NCI-H2171 treated with DMSO at 0.1 percent for 48 hours (cell line): ENCODE results near the gene ATP10A.

Experiments used
- DNase-seq: peaks from one replicate; lab custom pipeline; 2025; lab: John Stamatoyannopoulos, UW

The ATP10A gene, protein sequence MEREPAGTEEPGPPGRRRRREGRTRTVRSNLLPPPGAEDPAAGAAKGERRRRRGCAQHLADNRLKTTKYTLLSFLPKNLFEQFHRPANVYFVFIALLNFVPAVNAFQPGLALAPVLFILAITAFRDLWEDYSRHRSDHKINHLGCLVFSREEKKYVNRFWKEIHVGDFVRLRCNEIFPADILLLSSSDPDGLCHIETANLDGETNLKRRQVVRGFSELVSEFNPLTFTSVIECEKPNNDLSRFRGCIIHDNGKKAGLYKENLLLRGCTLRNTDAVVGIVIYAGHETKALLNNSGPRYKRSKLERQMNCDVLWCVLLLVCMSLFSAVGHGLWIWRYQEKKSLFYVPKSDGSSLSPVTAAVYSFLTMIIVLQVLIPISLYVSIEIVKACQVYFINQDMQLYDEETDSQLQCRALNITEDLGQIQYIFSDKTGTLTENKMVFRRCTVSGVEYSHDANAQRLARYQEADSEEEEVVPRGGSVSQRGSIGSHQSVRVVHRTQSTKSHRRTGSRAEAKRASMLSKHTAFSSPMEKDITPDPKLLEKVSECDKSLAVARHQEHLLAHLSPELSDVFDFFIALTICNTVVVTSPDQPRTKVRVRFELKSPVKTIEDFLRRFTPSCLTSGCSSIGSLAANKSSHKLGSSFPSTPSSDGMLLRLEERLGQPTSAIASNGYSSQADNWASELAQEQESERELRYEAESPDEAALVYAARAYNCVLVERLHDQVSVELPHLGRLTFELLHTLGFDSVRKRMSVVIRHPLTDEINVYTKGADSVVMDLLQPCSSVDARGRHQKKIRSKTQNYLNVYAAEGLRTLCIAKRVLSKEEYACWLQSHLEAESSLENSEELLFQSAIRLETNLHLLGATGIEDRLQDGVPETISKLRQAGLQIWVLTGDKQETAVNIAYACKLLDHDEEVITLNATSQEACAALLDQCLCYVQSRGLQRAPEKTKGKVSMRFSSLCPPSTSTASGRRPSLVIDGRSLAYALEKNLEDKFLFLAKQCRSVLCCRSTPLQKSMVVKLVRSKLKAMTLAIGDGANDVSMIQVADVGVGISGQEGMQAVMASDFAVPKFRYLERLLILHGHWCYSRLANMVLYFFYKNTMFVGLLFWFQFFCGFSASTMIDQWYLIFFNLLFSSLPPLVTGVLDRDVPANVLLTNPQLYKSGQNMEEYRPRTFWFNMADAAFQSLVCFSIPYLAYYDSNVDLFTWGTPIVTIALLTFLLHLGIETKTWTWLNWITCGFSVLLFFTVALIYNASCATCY (N-terminal part only)

GRCh38 chr15:25863111-25863967, at the start of gene ATP10A:
Gene ATP10A (minus strand): TSS chr15:25863327. CDS start chr15:25863096, 231 bp downstream.
- DNase-seq = no peak

GRCh38 chr15:25912035-25912434, 48.9 kb upstream of the ATP10A start:
- DNase-seq = no peak

DNA sequence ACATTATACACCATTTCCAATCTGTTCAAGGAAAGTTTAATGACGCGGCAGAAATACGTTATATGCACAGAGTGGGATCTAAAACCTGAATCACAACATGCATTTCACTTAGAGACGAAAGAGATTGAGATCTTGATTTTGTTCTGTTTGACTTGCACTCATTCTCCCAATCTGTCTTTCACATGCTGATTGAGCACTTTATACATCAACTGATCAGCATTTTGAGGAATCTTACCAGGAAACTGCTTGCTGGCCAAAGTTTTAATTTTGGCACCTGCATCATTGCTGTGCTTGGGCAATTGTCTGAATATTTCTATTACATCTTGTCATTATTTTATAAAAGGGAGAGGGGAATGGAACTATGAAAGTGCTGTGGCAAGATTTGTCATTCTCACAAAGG, 47.7 kb upstream of the ATP10A start:
- DNase-seq = no peak

- no peak for DNase-seq
These were observed 46.7 kb upstream of the ATP10A start for GRCh38 chr15:25909806-25910205.

- DNase-seq = no peak
These were observed 46.2 kb upstream of the ATP10A start for GRCh38 chr15:25909325-25909724.

GRCh38 chr15:25905140-25905539, 42.0 kb upstream of the ATP10A start:
- no peak for DNase-seq

DNA sequence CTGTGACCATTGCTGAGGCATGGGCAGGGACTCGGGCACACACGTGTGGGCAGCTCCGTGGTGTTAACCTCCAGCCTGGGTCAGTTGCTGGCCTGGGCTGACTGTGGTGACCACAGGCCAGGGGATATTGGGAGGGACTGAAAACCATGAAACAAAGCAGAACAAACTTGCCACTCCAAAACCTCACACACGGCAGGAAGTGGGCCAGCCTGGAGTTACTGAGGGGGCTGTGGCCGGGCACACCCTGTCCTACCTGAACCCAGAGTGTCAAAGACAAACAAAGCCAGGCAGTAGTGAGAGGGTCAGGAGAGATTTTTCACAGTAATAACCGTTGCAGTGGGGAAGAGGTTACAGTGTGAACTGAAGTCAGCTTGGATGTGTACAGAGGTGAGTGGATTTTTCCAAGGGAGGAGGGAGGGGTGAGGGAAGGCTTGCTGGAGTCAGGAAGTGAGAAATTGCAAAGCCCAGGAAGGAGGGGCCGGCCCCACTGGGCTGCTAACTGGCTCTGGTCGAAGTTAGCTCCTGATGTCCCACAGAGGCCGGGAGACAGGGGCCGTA, 40.0 kb upstream of the ATP10A start:
- DNase-seq = no peak

- no peak for DNase-seq
These were observed 38.9 kb upstream of the ATP10A start for GRCh38 chr15:25901811-25902605.

DNA sequence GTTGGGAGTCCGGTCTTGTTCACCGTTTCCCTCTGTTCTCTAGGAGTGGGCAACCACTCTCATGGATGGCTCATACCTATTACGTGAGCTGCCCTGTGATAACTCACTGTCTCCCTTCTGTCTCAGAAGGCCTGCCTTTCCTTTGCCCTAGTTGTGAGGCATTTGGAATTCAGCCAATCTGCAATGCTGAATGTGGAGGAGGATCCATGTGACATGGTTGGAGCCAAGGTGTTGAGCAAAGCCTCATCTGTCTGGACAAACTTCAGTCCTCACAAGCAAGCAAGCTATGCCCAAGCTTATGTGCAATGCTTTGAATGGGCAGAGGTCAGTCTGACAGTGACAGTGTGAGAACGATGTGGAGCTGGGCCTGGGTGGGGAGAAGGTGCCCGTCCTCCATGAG, 37.8 kb upstream of the ATP10A start:
- no peak for DNase-seq

- DNase-seq = no peak
These were observed 37.3 kb upstream of the ATP10A start for GRCh38 chr15:25900431-25900830.

DNA sequence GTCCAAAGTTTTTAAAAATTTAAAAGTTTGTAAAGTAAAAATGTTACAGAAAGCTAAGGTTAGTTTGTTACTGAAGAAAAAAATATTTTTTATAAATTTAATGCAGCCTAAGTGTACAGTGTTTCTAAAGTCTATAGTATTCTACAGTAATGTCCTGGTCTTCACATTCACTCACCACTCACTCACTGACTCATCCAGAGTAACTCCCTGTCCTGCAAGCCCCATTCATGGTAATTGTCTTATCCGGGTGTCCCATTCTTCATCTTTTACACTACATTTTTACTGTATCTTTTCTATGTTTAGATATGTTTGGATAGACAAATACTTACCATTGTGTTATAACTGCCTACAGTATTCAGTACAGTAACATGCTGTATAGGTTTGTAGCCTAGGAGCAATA, 36.7 kb upstream of the ATP10A start:
- no peak for DNase-seq

DNA sequence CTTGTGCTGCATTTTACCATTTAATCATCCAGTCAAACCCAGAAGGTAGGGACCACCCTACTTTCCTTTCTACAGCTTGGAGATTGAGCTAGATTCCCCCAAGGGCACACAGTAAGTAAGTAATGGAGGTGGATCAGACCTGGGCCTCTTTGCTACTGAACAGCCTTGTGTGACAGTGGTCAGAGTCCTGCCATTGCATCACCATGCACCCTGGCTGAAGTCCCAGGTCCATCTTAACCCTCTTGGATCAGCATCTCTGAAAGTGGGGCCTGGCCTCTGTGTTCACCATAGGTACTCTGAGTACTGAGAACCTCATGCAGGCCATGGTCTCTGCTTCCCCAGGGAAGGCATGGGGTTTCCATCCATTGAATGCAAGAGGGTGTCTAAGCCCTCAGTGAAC, 34.5 kb upstream of the ATP10A start:
- DNase-seq = no peak

- DNase-seq = no peak
These were observed 31.3 kb upstream of the ATP10A start for GRCh38 chr15:25894371-25894902.

- no peak for DNase-seq
These were observed 30.5 kb upstream of the ATP10A start for GRCh38 chr15:25893596-25893995.

GRCh38 chr15:25892126-25892525, 29.0 kb upstream of the ATP10A start:
- no peak for DNase-seq

- no peak for DNase-seq
These were observed 28.0 kb upstream of the ATP10A start for GRCh38 chr15:25891081-25891480.

GRCh38 chr15:25890529-25890928, 27.4 kb upstream of the ATP10A start:
- no peak for DNase-seq

GRCh38 chr15:25887870-25888269, 24.7 kb upstream of the ATP10A start:
- no peak for DNase-seq

- DNase-seq = no peak
These were observed 23.5 kb upstream of the ATP10A start for GRCh38 chr15:25886498-25887140.
